Measurements from ENCODE around the gene TTLL11. TPM values are rescaled to one million over a fixed set of nuclear protein-coding genes. Genes with fewer than 3 reads are reported as not detected.

The TTLL11 gene
- total and polyA plus RNA-seq, 2 experiments from 2014 or later: 5.5 to 7.6 TPM

- Histone ChIP-seq H3K4me3 (no peak overlapping the region), H3K9me2 (replicated peaks; ENCODE audit: insufficient read depth) (no peaks in the 10 kb centered on the region), H3K36me3 (replicated peaks; ENCODE audit: insufficient read depth, low read depth) (no peaks in the 10 kb centered on the region), H2AFZ (no peak overlapping the region), H3K4me2 (no peak overlapping the region), H3K79me2 (no peaks in the 10 kb centered on the region), H4K20me1 (ENCODE audit: insufficient read depth, poor library complexity, severe bottlenecking) (no peaks in the 10 kb centered on the region), H3K27me3 (no peaks in the 10 kb centered on the region), H3K9me3 (ENCODE audit: low read depth) (no peaks in the 10 kb centered on the region), H3K27ac (no peak overlapping the region), H3K4me1 (ENCODE audit: insufficient read depth) (no peaks in the 10 kb centered on the region)
- WGBS (ENCODE audit: low lambda C conversion rate, missing lambda C conversion rate): 53% methylated on average over 9 of the region's 9 CpGs
- DNase-seq (ENCODE audit: low spot score): peak; percentile 38
- TF ChIP-seq, protein P1, sequence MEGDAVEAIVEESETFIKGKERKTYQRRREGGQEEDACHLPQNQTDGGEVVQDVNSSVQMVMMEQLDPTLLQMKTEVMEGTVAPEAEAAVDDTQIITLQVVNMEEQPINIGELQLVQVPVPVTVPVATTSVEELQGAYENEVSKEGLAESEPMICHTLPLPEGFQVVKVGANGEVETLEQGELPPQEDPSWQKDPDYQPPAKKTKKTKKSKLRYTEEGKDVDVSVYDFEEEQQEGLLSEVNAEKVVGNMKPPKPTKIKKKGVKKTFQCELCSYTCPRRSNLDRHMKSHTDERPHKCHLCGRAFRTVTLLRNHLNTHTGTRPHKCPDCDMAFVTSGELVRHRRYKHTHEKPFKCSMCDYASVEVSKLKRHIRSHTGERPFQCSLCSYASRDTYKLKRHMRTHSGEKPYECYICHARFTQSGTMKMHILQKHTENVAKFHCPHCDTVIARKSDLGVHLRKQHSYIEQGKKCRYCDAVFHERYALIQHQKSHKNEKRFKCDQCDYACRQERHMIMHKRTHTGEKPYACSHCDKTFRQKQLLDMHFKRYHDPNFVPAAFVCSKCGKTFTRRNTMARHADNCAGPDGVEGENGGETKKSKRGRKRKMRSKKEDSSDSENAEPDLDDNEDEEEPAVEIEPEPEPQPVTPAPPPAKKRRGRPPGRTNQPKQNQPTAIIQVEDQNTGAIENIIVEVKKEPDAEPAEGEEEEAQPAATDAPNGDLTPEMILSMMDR (IDR thresholded peaks at IDR 0.05; ENCODE audit: poor library complexity): no peak
- TF ChIP-seq EZH2 (IDR thresholded peaks at IDR 0.05; ENCODE audit: borderline replicate concordance) (no peak), EZH2phosphoT487 (IDR thresholded peaks at IDR 0.05; ENCODE audit: low read depth, severe bottlenecking, unreplicated experiment) (no peak)
These were observed 255.8 kb downstream of the TTLL11 start for GRCh38 chr9:121837113-121837961.

- H3K9me3 ChIP-seq (ENCODE audit: low read depth): no peaks in the 10 kb centered on the region
- 90% methylated on average over 3 of the region's 3 CpGs for WGBS (ENCODE audit: low lambda C conversion rate, missing lambda C conversion rate)
- no peaks in the 10 kb centered on the region for H3K27me3 ChIP-seq
- no peak overlapping the region for H3K4me3 ChIP-seq
- TF ChIP-seq, protein P1 (IDR thresholded peaks at IDR 0.05; ENCODE audit: poor library complexity): no peak
- no peak for TF ChIP-seq EZH2 (IDR thresholded peaks at IDR 0.05; ENCODE audit: borderline replicate concordance)
- no peak for TF ChIP-seq EZH2phosphoT487 (IDR thresholded peaks at IDR 0.05; ENCODE audit: low read depth, severe bottlenecking, unreplicated experiment)
- no peak overlapping the region for H3K4me2 ChIP-seq
- H3K36me3 ChIP-seq (replicated peaks; ENCODE audit: insufficient read depth, low read depth): no peaks in the 10 kb centered on the region
- DNase-seq (ENCODE audit: low spot score): no peak
- H3K9me2 ChIP-seq (replicated peaks; ENCODE audit: insufficient read depth): no peaks in the 10 kb centered on the region
- H4K20me1 ChIP-seq (ENCODE audit: insufficient read depth, poor library complexity, severe bottlenecking): no peaks in the 10 kb centered on the region
- H3K79me2 ChIP-seq: no peaks in the 10 kb centered on the region
- H2AFZ ChIP-seq: no peak overlapping the region
- no peaks in the 10 kb centered on the region for H3K4me1 ChIP-seq (ENCODE audit: insufficient read depth)
- H3K27ac ChIP-seq: no peak overlapping the region
These were observed 256.7 kb downstream of the TTLL11 start for GRCh38 chr9:121836366-121836885.

DNA sequence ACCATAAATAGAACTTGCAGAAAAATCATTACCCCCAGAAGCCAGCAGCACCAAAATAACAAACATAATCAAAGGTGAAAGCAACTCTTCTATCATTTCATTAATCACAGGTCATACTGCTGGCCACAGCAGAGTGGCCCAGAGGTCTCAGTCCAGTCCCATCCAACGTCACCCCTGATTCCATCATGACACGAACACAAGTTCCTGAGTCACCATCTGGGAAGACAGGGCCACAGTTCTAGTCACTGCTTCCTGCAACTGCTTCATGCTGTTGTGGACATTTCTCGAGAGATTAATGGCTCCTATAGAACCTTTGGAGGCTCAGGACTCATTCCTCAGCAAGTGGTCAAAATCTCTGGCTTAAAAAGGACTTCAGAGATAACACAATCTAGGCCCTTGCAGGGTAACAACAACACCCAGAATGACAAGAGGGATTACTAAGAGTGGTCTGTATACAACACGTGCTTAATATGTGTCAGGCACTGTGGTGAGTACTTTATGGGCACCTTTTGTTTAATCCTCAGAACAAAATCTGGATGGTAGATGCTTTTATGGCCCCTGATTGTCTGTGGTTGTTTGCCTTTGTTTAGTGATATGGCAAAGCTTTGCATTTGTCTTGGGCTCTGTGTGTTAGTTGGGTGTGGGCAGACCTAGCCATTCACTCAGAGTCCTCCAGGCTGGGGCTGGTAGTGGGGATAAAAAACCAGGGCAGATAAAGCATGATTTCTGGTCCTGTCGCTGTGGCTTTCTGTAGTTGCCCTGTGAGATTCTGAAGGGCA lies 257.3 kb downstream of the TTLL11 start:
- Histone ChIP-seq H3K27ac (no peak overlapping the region), H3K4me3 (no peak overlapping the region), H3K9me3 (ENCODE audit: low read depth) (no peaks in the 10 kb centered on the region), H3K36me3 (replicated peaks; ENCODE audit: insufficient read depth, low read depth) (no peaks in the 10 kb centered on the region), H4K20me1 (ENCODE audit: insufficient read depth, poor library complexity, severe bottlenecking) (no peaks in the 10 kb centered on the region), H3K4me1 (ENCODE audit: insufficient read depth) (no peaks in the 10 kb centered on the region), H3K4me2 (no peak overlapping the region), H2AFZ (no peak overlapping the region), H3K27me3 (no peaks in the 10 kb centered on the region), H3K79me2 (no peaks in the 10 kb centered on the region), H3K9me2 (replicated peaks; ENCODE audit: insufficient read depth) (no peaks in the 10 kb centered on the region)
- 71% methylated on average over 5 of the region's 5 CpGs for WGBS (ENCODE audit: low lambda C conversion rate, missing lambda C conversion rate)
- DNase-seq (ENCODE audit: low spot score): no peak
- TF ChIP-seq, protein P1 (IDR thresholded peaks at IDR 0.05; ENCODE audit: poor library complexity): no peak
- no peak for TF ChIP-seq EZH2 (IDR thresholded peaks at IDR 0.05; ENCODE audit: borderline replicate concordance)
- no peak for TF ChIP-seq EZH2phosphoT487 (IDR thresholded peaks at IDR 0.05; ENCODE audit: low read depth, severe bottlenecking, unreplicated experiment)

Measured in hepatocyte (in vitro differentiated cells).